ENCODE data around the gene ABCA5. TPM values are rescaled to one million over a fixed set of nuclear protein-coding genes. Genes with fewer than 3 reads are reported as not detected.
"Not testable (repeated sequence)": the region's sequence is repeated elsewhere in the genome, so short reads cannot be mapped to it uniquely, and the experiment has no call there.

The ABCA5 gene
- total RNA-seq, 1 donor from 2014 or later, result 48.7 TPM

- ATAC-seq (no peak), DNase-seq (ENCODE audit: low spot score) (no peak)
Measured at GRCh38 chr17:69218986-69219385, 107.9 kb downstream of the ABCA5 start.

GRCh38 chr17:69213059-69213813 is 113.7 kb downstream of the ABCA5 start:
- no peak for DNase-seq (ENCODE audit: low spot score)

GRCh38 chr17:69208640-69209039 is 118.3 kb downstream of the ABCA5 start:
- DNase-seq (ENCODE audit: low spot score), result no peak

More at GRCh38 chr17:69213059-69213813, 113.7 kb downstream of the ABCA5 start:
- no peak for ATAC-seq

GRCh38 chr17:69207151-69207550 is 119.8 kb downstream of the ABCA5 start:
- ATAC-seq (no peak), DNase-seq (ENCODE audit: low spot score) (no peak)

More at GRCh38 chr17:69208640-69209039, 118.3 kb downstream of the ABCA5 start:
- no peak for ATAC-seq

- no peak for DNase-seq (ENCODE audit: low spot score)
- no peak for ATAC-seq
Measured at GRCh38 chr17:69198238-69198637, 128.7 kb downstream of the ABCA5 start.

GRCh38 chr17:69196105-69196653 is 130.8 kb downstream of the ABCA5 start:
- not testable (repeated sequence) for DNase-seq (ENCODE audit: low spot score)

More at GRCh38 chr17:69196105-69196653, 130.8 kb downstream of the ABCA5 start:
- not testable (repeated sequence) for ATAC-seq

Other genes starting within 250 kb of the ABCA5 start
- gene ABCA6, start 185.2 kb downstream of the ABCA5 start, total RNA-seq, result 101 TPM
- gene ABCA10, start 98.3 kb downstream of the ABCA5 start, total RNA-seq, result 3.1 TPM
- gene MAP2K6, start 87.6 kb upstream of the ABCA5 start, total RNA-seq, result 2.6 TPM